NCI-H146 treated with DMSO at 0.1 percent for 48 hours (cell line): ENCODE data around the gene PDCD1.
"Not testable (repeated sequence)": the region's sequence is repeated elsewhere in the genome, so short reads cannot be mapped to it uniquely, and the experiment has no call there.

Source experiments
- DNase-seq: peaks from one replicate; lab custom pipeline; 2025; ENCODE audit not compliant: unreplicated experiment; lab: John Stamatoyannopoulos, UW

Gene PDCD1

GRCh38 chr2:241835611-241836010 is 23.1 kb downstream of the PDCD1 start:
- DNase-seq = no peak

GRCh38 chr2:241834527-241835210 is 24.0 kb downstream of the PDCD1 start:
- no peak for DNase-seq

GRCh38 chr2:241833756-241834526 is 24.8 kb downstream of the PDCD1 start:
- DNase-seq = not testable (repeated sequence)

GRCh38 chr2:241833101-241833663 is 25.5 kb downstream of the PDCD1 start:
- DNase-seq = no peak

GRCh38 chr2:241827394-241827793 is 31.3 kb downstream of the PDCD1 start:
- no peak for DNase-seq

GRCh38 chr2:241823531-241824437 is 34.9 kb downstream of the PDCD1 start:
- not testable (repeated sequence) for DNase-seq

- DNase-seq = no peak
Measured at GRCh38 chr2:241822264-241822623, 36.5 kb downstream of the PDCD1 start.

GRCh38 chr2:241821460-241822263 is 37.0 kb downstream of the PDCD1 start:
- DNase-seq = no peak

- DNase-seq = no peak
Measured at GRCh38 chr2:241820625-241821384, 37.9 kb downstream of the PDCD1 start.

GRCh38 chr2:241819947-241820624 is 38.6 kb downstream of the PDCD1 start:
- not testable (repeated sequence) for DNase-seq

- DNase-seq = no peak
Measured at GRCh38 chr2:241818943-241819270, 39.8 kb downstream of the PDCD1 start.

- DNase-seq = no peak
Measured at GRCh38 chr2:241818229-241818942, 40.3 kb downstream of the PDCD1 start.

- not testable (repeated sequence) for DNase-seq
Measured at GRCh38 chr2:241817821-241818215, 40.9 kb downstream of the PDCD1 start.

- DNase-seq = no peak
Measured at GRCh38 chr2:241817126-241817820, 41.4 kb downstream of the PDCD1 start.

- no peak for DNase-seq
Measured at GRCh38 chr2:241816431-241817121, 42.1 kb downstream of the PDCD1 start.

GRCh38 chr2:241815477-241816430 is 42.9 kb downstream of the PDCD1 start:
- no peak for DNase-seq
